GM18511 (cell line): ENCODE results near the gene NUP210L.

Experiments used
- ATAC-seq: cut with Tn5 transposase; IDR thresholded peaks from one replicate; pipeline ENCODE4 v1.9.1; 2021; ENCODE audit warnings: mild to moderate bottlenecking, moderate library complexity; ENCODE audit not compliant: unreplicated experiment

Gene NUP210L

GRCh38 chr1:154154534-154155191, at the start of gene NUP210L:
Gene NUP210L, minus strand, starts transcription at chr1:154155073.
- ATAC-seq = no peak

- no peak for ATAC-seq
These were observed 44.6 kb upstream of the NUP210L start for GRCh38 chr1:154199563-154199879.

- ATAC-seq = no peak
These were observed 44.1 kb upstream of the NUP210L start for GRCh38 chr1:154198756-154199562.

- ATAC-seq = no peak
These were observed 38.9 kb upstream of the NUP210L start for GRCh38 chr1:154193821-154194220.

- ATAC-seq = no peak
These were observed 37.6 kb upstream of the NUP210L start for GRCh38 chr1:154192476-154192875.

GRCh38 chr1:154191990-154192461, 37.2 kb upstream of the NUP210L start, which contains the start of gene TPM3:
Gene TPM3, minus strand, starts transcription at chr1:154192100. Its CDS starts 82 bp downstream, at chr1:154192018.
- no peak for ATAC-seq

GRCh38 chr1:154190550-154190949, 35.7 kb upstream of the NUP210L start:
- no peak for ATAC-seq

- no peak for ATAC-seq
These were observed 32.1 kb upstream of the NUP210L start for GRCh38 chr1:154186852-154187501.

GRCh38 chr1:154186177-154186576, 31.3 kb upstream of the NUP210L start:
- ATAC-seq = no peak

GRCh38 chr1:154183046-154183915, 28.4 kb upstream of the NUP210L start:
- ATAC-seq = peak; percentile 72

- peak; percentile 59 for ATAC-seq
These were observed 27.6 kb upstream of the NUP210L start for GRCh38 chr1:154182344-154183045.

- ATAC-seq = no peak
These were observed 27.1 kb upstream of the NUP210L start for GRCh38 chr1:154181944-154182343.

GRCh38 chr1:154179946-154180687, 25.2 kb upstream of the NUP210L start:
- peak; percentile 32 for ATAC-seq

- ATAC-seq = no peak
These were observed 24.3 kb upstream of the NUP210L start for GRCh38 chr1:154178911-154179811.

- ATAC-seq = no peak
These were observed 23.1 kb upstream of the NUP210L start for GRCh38 chr1:154178013-154178412.

GRCh38 chr1:154176337-154176736, 21.5 kb upstream of the NUP210L start:
- ATAC-seq = no peak

GRCh38 chr1:154174654-154175053, 19.8 kb upstream of the NUP210L start:
- no peak for ATAC-seq

- no peak for ATAC-seq
These were observed 17.0 kb upstream of the NUP210L start for GRCh38 chr1:154171880-154172279.
